IPS-18c (cell line): Measurements from ENCODE around the gene RUNX2.

Experiments
- H3K4me3 ChIP-seq: 2 replicates; pipeline ENCODE4 v1.7.0; 2013; ENCODE audit warnings: low read depth, mild to moderate bottlenecking, low read length, moderate library complexity; ENCODE audit not compliant: insufficient read depth
- H3K9me3 ChIP-seq: one replicate; pipeline ENCODE4 v1.6.1; 2013; ENCODE audit warnings: mild to moderate bottlenecking, low read length, moderate library complexity; ENCODE audit not compliant: control insufficient read depth, insufficient read depth

RUNX2 gene

GRCh38 chr6:45707176-45707575 lies 379.0 kb downstream of the RUNX2 start:
- H3K4me3 ChIP-seq = no peak overlapping the region
- no peaks in the 10 kb centered on the region for H3K9me3 ChIP-seq

DNA sequence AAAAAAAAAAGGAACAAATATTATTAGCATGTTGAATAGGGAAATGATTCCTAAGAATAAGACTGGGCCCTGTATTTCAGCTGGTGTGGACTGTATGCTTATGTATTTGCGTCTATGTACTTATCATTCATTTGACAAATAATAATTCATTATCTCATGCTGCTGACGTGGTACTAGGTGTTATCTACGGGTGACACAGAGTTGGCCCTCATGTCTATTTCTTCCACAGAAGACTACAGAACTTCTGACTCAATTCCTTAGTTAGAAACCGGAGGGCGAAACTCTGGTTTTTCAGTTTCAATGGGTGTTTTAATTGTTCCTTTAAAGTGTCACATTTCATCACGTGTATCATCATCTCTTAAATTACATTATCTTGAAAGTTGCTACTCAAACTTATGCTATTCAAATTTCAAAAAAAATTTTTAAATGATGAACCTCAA lies 381.7 kb downstream of the RUNX2 start:
- no peak overlapping the region for H3K4me3 ChIP-seq

DNA sequence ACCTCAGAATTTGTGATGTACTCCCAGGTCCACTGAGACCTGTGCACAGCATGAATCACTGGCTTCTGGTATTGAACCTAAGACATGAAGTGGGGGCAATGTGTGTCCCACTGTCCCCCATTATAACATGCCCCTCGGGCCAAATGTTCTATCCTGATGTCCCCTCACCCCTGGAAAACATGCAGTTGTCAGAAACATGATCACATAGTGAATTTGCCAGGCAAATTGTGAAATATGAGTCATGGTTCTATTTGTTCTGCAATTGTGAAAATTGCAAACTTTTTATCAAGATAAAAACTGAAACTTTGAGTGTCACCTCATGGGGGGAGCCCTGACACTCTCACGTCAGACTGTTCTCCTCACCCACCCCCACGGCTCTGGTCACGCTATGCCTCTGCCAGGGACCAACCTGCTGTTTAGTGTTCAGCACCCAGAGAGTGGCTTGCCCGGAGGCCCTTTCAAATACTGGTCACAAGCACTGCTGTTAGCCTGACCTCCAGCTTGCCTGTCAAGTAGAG lies 382.2 kb downstream of the RUNX2 start:
- no peaks in the 10 kb centered on the region for H3K9me3 ChIP-seq
- H3K4me3 ChIP-seq = no peak overlapping the region

More for the DNA sequence above, 381.7 kb downstream of the RUNX2 start:
- no peaks in the 10 kb centered on the region for H3K9me3 ChIP-seq

- no peak overlapping the region for H3K4me3 ChIP-seq
- H3K9me3 ChIP-seq = no peaks in the 10 kb centered on the region
These were observed 383.9 kb downstream of the RUNX2 start for GRCh38 chr6:45712076-45712475.

GRCh38 chr6:45712786-45713185 lies 384.7 kb downstream of the RUNX2 start:
- Histone ChIP-seq H3K4me3 (no peak overlapping the region), H3K9me3 (no peaks in the 10 kb centered on the region)
